Panc1 (cell line): ENCODE data around the gene ANKRD55. TPM values are rescaled to one million over a fixed set of nuclear protein-coding genes. Genes with fewer than 3 reads are reported as not detected.
"Not testable (repeated sequence)": the region's sequence is repeated elsewhere in the genome, so short reads cannot be mapped to it uniquely, and the experiment has no call there.

ENCODE experiments used
- ATAC-seq: fragments of 200-7000 bp; cut with Tn5 transposase; 2 replicates; pipeline ENCODE4 v1.9.1; 2020; ENCODE audit warnings: mild to moderate bottlenecking, moderate library complexity
- BruUV-seq: library from RNA; stranded (reverse); fragments of 400-500 nt; replicated peaks from 2 replicates; lab custom pipeline; 2021; lab: Mats Ljungman, UMichigan
- CTCF ChIA-PET: fragments of 300-600 bp; sonication (Branson Sonifier 250); formaldehyde crosslinking; loops from one replicate; lab custom pipeline; 2022; ENCODE audit warnings: antibody characterized with exemption; lab: Charles Lee
- POLR2A ChIA-PET: fragments of 300-600 bp; sonication (Branson Sonifier 250); formaldehyde crosslinking; loops from one replicate; lab custom pipeline; 2022; ENCODE audit warnings: antibody characterized with exemption; lab: Charles Lee
- DNase-seq: peaks from one replicate; pipeline ENCODE4 v3.0.0-alpha.2; 2010; ENCODE audit warnings: low read depth, low spot score
- H3K27ac ChIP-seq: 2 replicates; pipeline ENCODE4 v1.5.1; 2011; ENCODE audit warnings: mild to moderate bottlenecking, low read length, inconsistent platforms
- H3K27me3 ChIP-seq: fragments of 200-500 bp; sonication (Bioruptor generic); 2 replicates; pipeline ENCODE4 v1.6.0; 2014; ENCODE audit warnings: low read length, inconsistent platforms; ENCODE audit not compliant: control insufficient read depth, insufficient read depth
- H3K36me3 ChIP-seq: fragments of 200-500 bp; sonication (Bioruptor generic); 2 replicates; pipeline ENCODE4 v1.5.1; 2014; ENCODE audit warnings: inconsistent platforms, mild to moderate bottlenecking, low read length, moderate library complexity; ENCODE audit not compliant: control insufficient read depth, insufficient read depth
- H3K4me1 ChIP-seq: 2 replicates; pipeline ENCODE4 v1.5.1; 2011; ENCODE audit warnings: inconsistent platforms, mild to moderate bottlenecking, low read length, moderate library complexity; ENCODE audit not compliant: control insufficient read depth, insufficient read depth
- H3K4me3 ChIP-seq, 2 experiments: 2 replicates each; pipeline ENCODE4 v1.5.1; 2011 to 2012; ENCODE audit warnings: low read depth in 2 of 2, low read length in 2 of 2, mild to moderate bottlenecking in 2 of 2, inconsistent platforms in 1 of 2, moderate library complexity in 1 of 2
- H3K9me3 ChIP-seq: fragments of 200-500 bp; sonication (Bioruptor generic); 2 replicates; pipeline ENCODE4 v1.5.1; 2014; ENCODE audit warnings: low read depth, mild to moderate bottlenecking, inconsistent platforms, low read length, moderate library complexity; ENCODE audit not compliant: control insufficient read depth, insufficient read depth
- CTCF ChIP-seq: fragments of 450-650 bp; IDR thresholded peaks from 2 replicates; pipeline ENCODE4 v1.5.1; 2017; ENCODE audit warnings: mild to moderate bottlenecking
- POLR2AphosphoS5 ChIP-seq: IDR thresholded peaks from 2 replicates; pipeline ENCODE4 v1.6.1; 2012; ENCODE audit warnings: mild to moderate bottlenecking, low read depth, low read length, moderate library complexity
- REST ChIP-seq, 2 experiments: IDR thresholded peaks; 2 replicates each; pipeline ENCODE4 v1.6.1; 2011 to 2012; ENCODE audit warnings: low read depth in 2 of 2, control low read depth in 1 of 2, low read length in 1 of 2, mild to moderate bottlenecking in 1 of 2, moderate library complexity in 1 of 2; ENCODE audit not compliant: insufficient read depth in 1 of 2
- SIN3A ChIP-seq: IDR thresholded peaks from 2 replicates; pipeline ENCODE4 v1.6.1; 2012; ENCODE audit warnings: low read depth, mild to moderate bottlenecking, low read length, moderate library complexity, borderline replicate concordance; ENCODE audit not compliant: insufficient read depth
- TCF7L2 ChIP-seq: IDR thresholded peaks from 2 replicates; pipeline ENCODE4 v1.6.1; 2011; ENCODE audit warnings: mild to moderate bottlenecking, low read depth, low read length, inconsistent platforms
- in situ Hi-C: cut with HindIII; loops from 2 replicates; pipeline ENCODE4 v1.10.0; 2016; ENCODE audit warnings: low sequenced_read_pairs, low pct_unique_long_range_greater_than_20kb
- intact Hi-C: fragments of 100-400 bp; cut with micrococcal nuclease; formaldehyde crosslinking; loops from one replicate; pipeline ENCODE4 v1.10.0; 2022; ENCODE audit not compliant: unreplicated experiment
- total RNA-seq: library from RNA; stranded (reverse); gene quantifications from one replicate; pipeline ENCODE4 v1.2.1, GENCODE V29; 2021; ENCODE audit not compliant: unreplicated experiment

The ANKRD55 gene
- total RNA-seq, 1 experiment from 2014 or later, result not detected

DNA sequence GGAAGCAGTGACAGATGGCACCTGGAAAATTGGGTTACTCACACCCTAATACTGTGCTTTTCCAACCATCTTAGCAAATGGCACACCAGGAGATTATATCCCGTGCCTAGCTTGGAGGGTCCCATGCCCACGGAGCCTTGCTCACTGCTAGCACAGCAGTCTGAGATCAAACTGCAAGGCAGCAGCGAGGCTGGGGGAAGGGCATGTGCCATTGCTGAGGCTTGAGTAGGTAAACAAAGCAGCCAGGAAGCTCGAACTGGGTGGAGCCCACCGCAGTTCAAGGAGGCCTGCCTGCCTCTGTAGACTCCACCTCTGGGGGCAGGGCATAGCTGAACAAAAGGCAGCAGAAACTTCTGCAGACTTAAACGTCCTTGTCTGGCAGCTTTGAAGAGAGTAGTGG, 11.5 kb downstream of the ANKRD55 start:
- H3K27me3 ChIP-seq, POLR2A ChIA-PET, H3K27ac ChIP-seq, H3K9me3 ChIP-seq, intact Hi-C loops, ATAC-seq, BruUV-seq, H3K36me3 ChIP-seq, H3K4me3 ChIP-seq, H3K4me1 ChIP-seq, in situ Hi-C loops, CTCF ChIA-PET, DNase-seq: not testable (repeated sequence)

DNA sequence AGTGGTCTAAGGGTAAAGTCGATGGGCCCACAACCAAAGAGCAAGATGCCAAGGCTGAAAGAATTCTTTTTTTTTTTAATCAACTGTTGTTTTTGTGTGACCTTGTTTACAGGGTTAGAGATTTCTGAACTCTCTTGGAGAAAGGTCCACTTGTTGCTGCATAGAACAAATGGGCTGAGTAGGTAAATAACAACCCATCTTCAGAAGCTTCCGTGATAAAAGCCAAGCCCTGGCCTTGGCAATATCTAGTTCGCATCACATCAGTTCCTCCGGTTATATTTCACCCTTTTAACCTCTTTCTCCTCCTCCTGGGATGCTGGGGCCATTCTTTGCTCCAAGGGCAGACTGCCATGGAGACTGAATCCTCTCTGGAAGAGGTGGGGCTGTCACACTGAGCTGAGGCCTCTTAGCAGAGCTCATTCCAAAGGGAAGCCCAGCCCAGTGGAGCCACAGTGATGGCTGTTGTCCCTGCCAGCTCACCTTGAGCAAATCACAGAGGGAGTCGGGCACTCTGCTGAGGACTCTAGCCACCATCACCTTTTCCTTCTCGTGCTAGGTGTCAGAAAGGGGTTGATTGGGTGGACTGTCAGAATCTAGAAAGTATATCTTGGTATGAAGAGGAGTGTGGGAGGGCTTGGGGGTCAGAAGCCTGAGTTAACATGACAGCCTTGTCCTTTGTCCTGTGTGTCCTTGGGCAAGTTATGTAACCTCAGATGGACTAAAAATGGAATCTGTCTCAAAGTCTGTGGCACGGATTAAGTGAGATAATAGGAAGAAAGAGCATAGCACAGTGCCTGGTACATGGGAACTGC, 17.9 kb downstream of the ANKRD55 start:
- intact Hi-C loops (no loop called here), in situ Hi-C loops (no loop called here)
- Histone ChIP-seq H3K9me3 (no peaks in the 10 kb centered on the region), H3K4me1 (peaks cover 18% of the 10 kb centered on the region), H3K4me3 (no peak overlapping the region), H3K36me3 (no peaks in the 10 kb centered on the region), H3K27me3 (no peaks in the 10 kb centered on the region), H3K27ac (0 out of 2 replicates have a peak overlapping the region, but pooled peaks have one; percentile 4)
- ATAC-seq (no peak), DNase-seq (no peak)
- POLR2A ChIA-PET, result no interaction called here
- CTCF ChIA-PET, result no interaction called here
- TF ChIP-seq TCF7L2 (no peak), POLR2AphosphoS5 (no peak), SIN3A (no peak), REST (IDR thresholded peaks at IDR 0.05; ENCODE audit: insufficient read depth in 1 of 2, low read depth in 2 of 2, low read length in 1 of 2) (no peak), CTCF (no peak)
- BruUV-seq, result no TSS peak

- ATAC-seq, in situ Hi-C loops, H3K36me3 ChIP-seq, H3K4me3 ChIP-seq, DNase-seq, POLR2A ChIA-PET, intact Hi-C loops, CTCF ChIA-PET, H3K9me3 ChIP-seq, BruUV-seq, H3K27me3 ChIP-seq: not testable (repeated sequence)
- Histone ChIP-seq H3K4me1 (peaks cover 18% of the 10 kb centered on the region), H3K27ac (peak overlapping the region; percentile 52; the same call in 1 of the 2 replicates)
These were observed 19.1 kb downstream of the ANKRD55 start for GRCh38 chr5:56213886-56214535.
